Large intestine (tissue), 3 donors: ENCODE measurements around the gene LIN52. TPM values are rescaled to one million over a fixed set of nuclear protein-coding genes. Genes with fewer than 3 reads are reported as not detected.

Source experiments
- DNase-seq, 2 donors: peaks; one replicate each; pipeline versions ENCODE4 v3.0.0 to v3.0.0-alpha.2; 2013
- H3K27ac ChIP-seq: one replicate; pipeline ENCODE4 v1.5.1; 2013; ENCODE audit warnings: low read length
- H3K27me3 ChIP-seq: 2 replicates; pipeline ENCODE4 v1.6.1; 2013; ENCODE audit warnings: low read length; ENCODE audit not compliant: control insufficient read depth, insufficient read depth
- H3K36me3 ChIP-seq: 2 replicates; pipeline ENCODE4 v1.6.1; 2013; ENCODE audit warnings: low read length; ENCODE audit not compliant: control insufficient read depth, insufficient read depth
- H3K4me1 ChIP-seq: one replicate; pipeline ENCODE4 v1.6.1; 2013; ENCODE audit warnings: low read length; ENCODE audit not compliant: control insufficient read depth, insufficient read depth
- H3K4me3 ChIP-seq: one replicate; pipeline ENCODE4 v1.5.1; 2013; ENCODE audit warnings: low read length
- H3K9me3 ChIP-seq: one replicate; pipeline ENCODE4 v1.6.1; 2013; ENCODE audit warnings: mild to moderate bottlenecking, low read depth, low read length, moderate library complexity; ENCODE audit not compliant: control insufficient read depth
- WGBS: methylation state at CpG from one replicate; pipeline ENCODE4 v1.1.5; 2013; ENCODE audit warnings: low lambda C conversion rate; ENCODE audit not compliant: insufficient coverage; 5-methylcytosine and 5-hydroxymethylcytosine counted together
- polyA plus RNA-seq: library from polyadenylated mRNA; unstranded; fragments of 120-200 nt; gene quantifications from one replicate; pipeline ENCODE4 v1.2.1, GENCODE V29; 2013

LIN52 gene
- polyA plus RNA-seq, 1 donor: 11.1 TPM

GRCh38 chr14:74223016-74223415 lies 138.3 kb downstream of the LIN52 start:
- H3K27me3 ChIP-seq: peaks cover 37% of the 10 kb centered on the region
- no CpG with 5 or more reads among the region's 6 CpGs for WGBS

GRCh38 chr14:74231784-74232183 lies 147.0 kb downstream of the LIN52 start:
- WGBS: 67% methylated on average over 3 of the region's 8 CpGs
- Histone ChIP-seq H3K4me1 (no peaks in the 10 kb centered on the region), H3K9me3 (no peaks in the 10 kb centered on the region), H3K27me3 (peaks cover 47% of the 10 kb centered on the region), H3K27ac (no peak overlapping the region), H3K36me3 (no peaks in the 10 kb centered on the region), H3K4me3 (no peak overlapping the region)
- DNase-seq: no peak

More at GRCh38 chr14:74223016-74223415, 138.3 kb downstream of the LIN52 start:
- no peak for DNase-seq
- no peak overlapping the region for H3K4me3 ChIP-seq
- no peaks in the 10 kb centered on the region for H3K4me1 ChIP-seq
- H3K27ac ChIP-seq: no peak overlapping the region
- no peaks in the 10 kb centered on the region for H3K9me3 ChIP-seq
- H3K36me3 ChIP-seq: no peaks in the 10 kb centered on the region

- Histone ChIP-seq H3K27ac (no peak overlapping the region), H3K9me3 (peaks cover 3% of the 10 kb centered on the region), H3K36me3 (no peaks in the 10 kb centered on the region), H3K4me1 (peaks cover under 1% of the 10 kb centered on the region), H3K27me3 (peaks cover 70% of the 10 kb centered on the region), H3K4me3 (no peak overlapping the region)
- DNase-seq: no peak
- WGBS: no CpG with 5 or more reads among the region's 4 CpGs
Observed at GRCh38 chr14:74235017-74235416, 150.3 kb downstream of the LIN52 start.

- Histone ChIP-seq H3K4me3 (no peak overlapping the region), H3K27me3 (peaks cover 86% of the 10 kb centered on the region), H3K36me3 (no peaks in the 10 kb centered on the region), H3K27ac (no peak overlapping the region), H3K4me1 (peaks cover 11% of the 10 kb centered on the region), H3K9me3 (peaks cover 16% of the 10 kb centered on the region)
- DNase-seq: no peak
- WGBS: 72% methylated on average over 2 of the region's 4 CpGs
Observed at GRCh38 chr14:74237441-74237840, 152.7 kb downstream of the LIN52 start.

GRCh38 chr14:74238974-74239847 lies 154.5 kb downstream of the LIN52 start, which contains the start of gene VSX2:
VSX2 (plus strand) TSS chr14:74239449; CDS start chr14:74239562, 113 bp downstream.
- no peak for DNase-seq
- Histone ChIP-seq H3K4me3 (no peak within 1 kb of the TSS), H3K9me3 (peaks cover 16% of the 10 kb centered on the region), H3K4me1 (peaks cover 11% of the 10 kb centered on the region), H3K27ac (no peak within 1 kb of the TSS), H3K27me3 (peaks cover 93% of the 10 kb centered on the region), H3K36me3 (no peaks in the 10 kb centered on the region)
- WGBS: no CpG with 5 or more reads among the region's 40 CpGs

- peaks cover 16% of the 10 kb centered on the region for H3K9me3 ChIP-seq
- H3K4me3 ChIP-seq: no peak overlapping the region
- peaks cover 95% of the 10 kb centered on the region for H3K27me3 ChIP-seq
- no CpG with 5 or more reads among the region's 94 CpGs for WGBS
- no peaks in the 10 kb centered on the region for H3K36me3 ChIP-seq
- H3K27ac ChIP-seq: no peak overlapping the region
- peak in 1 of 2 donors; percentile 31 for DNase-seq
- peaks cover 11% of the 10 kb centered on the region for H3K4me1 ChIP-seq
Observed at GRCh38 chr14:74239848-74240793, 155.4 kb downstream of the LIN52 start.

- Histone ChIP-seq H3K36me3 (no peaks in the 10 kb centered on the region), H3K9me3 (peaks cover 16% of the 10 kb centered on the region), H3K27ac (no peak overlapping the region), H3K27me3 (peaks cover 97% of the 10 kb centered on the region), H3K4me1 (peaks cover 11% of the 10 kb centered on the region), H3K4me3 (no peak overlapping the region)
- no CpG with 5 or more reads among the region's 80 CpGs for WGBS
- peak in 1 of 2 donors; percentile 42 for DNase-seq
Observed at GRCh38 chr14:74240794-74241651, 156.3 kb downstream of the LIN52 start.

- Histone ChIP-seq H3K4me1 (peaks cover 11% of the 10 kb centered on the region), H3K27ac (no peak overlapping the region), H3K36me3 (no peaks in the 10 kb centered on the region), H3K9me3 (peaks cover 16% of the 10 kb centered on the region), H3K4me3 (no peak overlapping the region), H3K27me3 (peaks cover 99% of the 10 kb centered on the region)
- 30% methylated on average over 2 of the region's 14 CpGs for WGBS
- no peak for DNase-seq
Observed at GRCh38 chr14:74241652-74242017, 156.9 kb downstream of the LIN52 start.

GRCh38 chr14:74242021-74242779 lies 157.4 kb downstream of the LIN52 start:
- no CpG with 5 or more reads among the region's 28 CpGs for WGBS

More at GRCh38 chr14:74242021-74242779, 157.4 kb downstream of the LIN52 start:
- DNase-seq: no peak
- peaks cover 16% of the 10 kb centered on the region for H3K9me3 ChIP-seq
- peaks cover 99% of the 10 kb centered on the region for H3K27me3 ChIP-seq
- no peaks in the 10 kb centered on the region for H3K36me3 ChIP-seq
- no peak overlapping the region for H3K27ac ChIP-seq
- H3K4me3 ChIP-seq: no peak overlapping the region
- peaks cover 11% of the 10 kb centered on the region for H3K4me1 ChIP-seq
